Measurements from ENCODE around the gene KLHL3. TPM values are rescaled to one million over a fixed set of nuclear protein-coding genes. Genes with fewer than 3 reads are reported as not detected.

Gene KLHL3
- total and polyA plus RNA-seq, 5 experiments from 2014 or later = 2.7 to 37.2 (median 8.1) TPM

- Mint-ChIP-seq H3K27me3 (no peaks in the 10 kb centered on the region), H3K27ac (peak overlapping the region in 5 of 10 donors; percentile 41 to 69 (median 57)), H3K4me3 (no peak overlapping the region), H3K9me3 (no peaks in the 10 kb centered on the region), H3K4me1 (peaks cover 0 to 7% (median 0%) of the 10 kb centered on the region in 4 donors), H3K36me3 (peaks cover 5 to 63% (median 15%) of the 10 kb centered on the region in 3 donors)
- POLR2A ChIA-PET = interaction anchor here (0.6 to 1.2 kb wide), 3 partner anchors 18 to 77 kb away, joined by 3 to 5 read pairs (median 4); partner anchors contain the start of gene HNRNPA0
- ATAC-seq (no peak), DNase-seq (no peak)
Observed at GRCh38 chr5:137679195-137679594, 56.7 kb downstream of the KLHL3 start.

DNA sequence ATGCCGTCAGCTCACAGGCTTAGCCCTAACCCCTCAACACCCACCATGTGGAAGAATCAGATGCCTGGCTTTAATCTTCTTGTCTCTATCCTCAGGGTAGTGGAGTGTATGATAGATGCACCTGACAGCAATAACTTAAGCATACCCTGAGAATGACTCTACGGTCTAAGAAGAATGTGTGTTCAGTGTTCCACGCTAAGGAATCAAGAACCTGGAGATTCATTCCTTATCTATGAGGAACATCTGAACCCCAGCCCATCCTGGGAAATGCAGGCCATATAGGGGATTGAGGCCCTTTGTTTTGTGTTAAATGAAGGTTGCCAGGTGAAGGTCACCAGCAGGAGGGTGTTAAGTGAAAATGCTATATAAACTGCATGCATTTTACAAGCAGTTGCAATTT lies 63.0 kb downstream of the KLHL3 start:
- H3K4me1 Mint-ChIP-seq = peaks cover 0 to 4% (median 0%) of the 10 kb centered on the region in 4 donors
- H3K4me3 Mint-ChIP-seq = no peak overlapping the region
- H3K27me3 Mint-ChIP-seq = no peaks in the 10 kb centered on the region
- peak overlapping the region in 2 of 10 donors; percentile 28 to 40 for H3K27ac Mint-ChIP-seq
- peaks cover 0 to 61% (median 17%) of the 10 kb centered on the region in 3 donors for H3K36me3 Mint-ChIP-seq
- no peaks in the 10 kb centered on the region for H3K9me3 Mint-ChIP-seq
- DNase-seq (no peak), ATAC-seq (no peak)
- POLR2A ChIA-PET = no interaction called here

- Mint-ChIP-seq H3K4me1 (peaks cover 0 to 6% (median 2%) of the 10 kb centered on the region in 4 donors), H3K27me3 (no peaks in the 10 kb centered on the region), H3K9me3 (no peaks in the 10 kb centered on the region), H3K36me3 (peaks cover 0 to 53% (median 11%) of the 10 kb centered on the region in 3 donors), H3K4me3 (no peak overlapping the region), H3K27ac (no peak overlapping the region)
- POLR2A ChIA-PET = interaction anchor here (0.7 kb wide), 1 partner anchor 37 kb away, joined by 3 read pairs; no protein-coding TSS in a partner anchor
- DNase-seq (no peak), ATAC-seq (no peak)
Observed at GRCh38 chr5:137672001-137672400, 63.9 kb downstream of the KLHL3 start.

- no peaks in the 10 kb centered on the region for H3K27me3 Mint-ChIP-seq
- ATAC-seq (no peak), DNase-seq (no peak)
- peaks cover 10 to 18% (median 16%) of the 10 kb centered on the region in 4 donors for H3K4me1 Mint-ChIP-seq
- peaks cover 0 to 36% (median 11%) of the 10 kb centered on the region in 3 donors for H3K36me3 Mint-ChIP-seq
- no peaks in the 10 kb centered on the region for H3K9me3 Mint-ChIP-seq
- H3K27ac Mint-ChIP-seq = peak overlapping the region in 2 of 10 donors; percentile 17 to 39
- no peak overlapping the region for H3K4me3 Mint-ChIP-seq
- POLR2A ChIA-PET = no interaction called here
Observed at GRCh38 chr5:137669811-137670210, 66.1 kb downstream of the KLHL3 start.

DNA sequence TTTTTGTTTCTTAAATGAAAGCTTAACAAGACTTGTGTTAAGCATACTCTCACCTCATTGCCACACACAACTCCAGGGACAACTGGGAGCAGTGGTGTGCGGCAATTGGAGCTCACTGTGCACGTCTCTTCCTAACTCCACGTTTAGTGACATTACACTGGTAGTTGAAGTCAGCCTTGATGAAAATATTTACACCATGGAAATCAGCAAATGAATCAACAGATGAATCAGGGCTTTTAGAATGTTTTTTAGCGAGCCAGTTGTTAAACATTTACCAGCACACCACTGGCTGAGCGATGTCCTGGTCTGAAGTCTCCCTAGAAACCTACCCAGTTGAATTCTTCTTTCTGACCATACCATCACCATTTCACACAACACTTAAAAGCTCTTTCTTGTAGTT lies 67.3 kb downstream of the KLHL3 start:
- H3K27me3 Mint-ChIP-seq = no peaks in the 10 kb centered on the region
- H3K27ac Mint-ChIP-seq = peak overlapping the region in 6 of 10 donors; percentile 13 to 56 (median 34)
- POLR2A ChIA-PET = no interaction called here
- no peaks in the 10 kb centered on the region for H3K9me3 Mint-ChIP-seq
- ATAC-seq = no peak
- peak overlapping the region in 1 of 10 donors; percentile 36 for H3K4me3 Mint-ChIP-seq
- H3K36me3 Mint-ChIP-seq = peaks cover 0 to 33% (median 11%) of the 10 kb centered on the region in 3 donors
- peaks cover 10 to 18% (median 16%) of the 10 kb centered on the region in 4 donors for H3K4me1 Mint-ChIP-seq
- DNase-seq = no peak

DNA sequence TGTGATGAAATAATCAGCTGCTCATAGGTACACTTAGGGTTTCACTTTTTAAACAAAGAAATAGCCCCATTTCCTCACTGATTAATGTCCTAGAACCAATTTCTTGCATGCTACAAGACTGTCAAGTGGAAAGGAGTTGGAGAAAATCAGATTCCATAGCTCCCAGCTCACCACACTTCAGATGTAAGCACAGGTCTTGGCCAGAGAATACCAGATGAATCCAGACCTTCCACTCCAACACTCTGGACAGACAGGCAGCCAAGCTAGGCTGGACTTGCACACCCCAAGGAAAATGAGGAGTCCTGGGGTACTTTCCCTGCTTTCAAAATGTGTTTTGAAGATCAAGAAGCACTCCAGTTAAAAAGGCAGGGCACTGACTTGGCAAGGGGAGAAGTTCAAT lies 68.5 kb downstream of the KLHL3 start:
- ATAC-seq = no peak
- POLR2A ChIA-PET = interaction anchor here (0.6 to 2.8 kb wide), 3 partner anchors 68 to 86 kb away, joined by 5 to 21 read pairs (median 16); partner anchors contain the start of genes HNRNPA0 and KLHL3

GRCh38 chr5:137666901-137667300 lies 69.0 kb downstream of the KLHL3 start:
- Mint-ChIP-seq H3K36me3 (peaks cover 0 to 32% (median 11%) of the 10 kb centered on the region in 3 donors), H3K9me3 (no peaks in the 10 kb centered on the region), H3K27ac (peak overlapping the region in 7 of 10 donors; percentile 12 to 89 (median 73)), H3K4me3 (peak overlapping the region in 4 of 10 donors; percentile 12 to 61 (median 28)), H3K4me1 (peaks cover 12 to 18% (median 16%) of the 10 kb centered on the region in 4 donors), H3K27me3 (no peaks in the 10 kb centered on the region)
- no peak for DNase-seq
- POLR2A ChIA-PET = interaction anchor here (0.6 to 2.8 kb wide), 7 partner anchors 26 to 87 kb away, joined by 3 to 21 read pairs (median 5); partner anchors contain the start of genes HNRNPA0 and KLHL3
- no peak for ATAC-seq

More for the DNA sequence above, 68.5 kb downstream of the KLHL3 start:
- no peak overlapping the region for H3K4me3 Mint-ChIP-seq
- no peaks in the 10 kb centered on the region for H3K9me3 Mint-ChIP-seq
- no peaks in the 10 kb centered on the region for H3K27me3 Mint-ChIP-seq
- peak overlapping the region in 4 of 10 donors; percentile 23 to 81 (median 48) for H3K27ac Mint-ChIP-seq
- peaks cover 0 to 35% (median 11%) of the 10 kb centered on the region in 3 donors for H3K36me3 Mint-ChIP-seq
- no peak for DNase-seq
- peaks cover 12 to 18% (median 16%) of the 10 kb centered on the region in 4 donors for H3K4me1 Mint-ChIP-seq

DNA sequence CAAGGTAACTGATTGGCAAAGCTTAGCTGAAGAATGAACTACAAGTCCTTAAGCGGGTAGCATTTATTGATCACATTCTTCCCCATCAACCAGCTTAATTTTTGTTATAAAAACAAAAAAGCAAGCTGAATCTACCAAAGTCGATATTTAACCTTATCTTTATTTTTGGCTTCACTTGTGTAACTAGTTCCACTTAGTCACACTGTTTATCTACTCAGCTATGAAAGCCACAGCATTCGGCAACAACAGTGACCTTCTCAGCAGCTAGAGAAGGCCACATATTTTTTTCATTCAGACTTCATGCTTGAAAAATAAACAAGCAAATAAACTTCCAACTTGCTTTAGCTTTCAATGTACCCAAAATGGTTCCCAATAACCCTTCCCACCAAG lies 69.4 kb downstream of the KLHL3 start:
- Mint-ChIP-seq H3K4me1 (peaks cover 12 to 19% (median 18%) of the 10 kb centered on the region in 4 donors), H3K36me3 (peaks cover 0 to 31% (median 9%) of the 10 kb centered on the region in 3 donors), H3K9me3 (no peaks in the 10 kb centered on the region), H3K4me3 (peak overlapping the region in 6 of 10 donors; percentile 14 to 61 (median 26)), H3K27me3 (no peaks in the 10 kb centered on the region), H3K27ac (peak overlapping the region; percentile 12 to 89 (median 62))
- DNase-seq (no peak), ATAC-seq (peak in 1 of 2 donors; percentile 14)
- POLR2A ChIA-PET = interaction anchor here (0.5 to 2.8 kb wide), 8 partner anchors 17 to 511 kb away, joined by 3 to 21 read pairs (median 4); partner anchors contain the start of genes HNRNPA0 and KLHL3

- Mint-ChIP-seq H3K27me3 (no peaks in the 10 kb centered on the region), H3K4me1 (peaks cover 12 to 19% (median 18%) of the 10 kb centered on the region in 4 donors), H3K9me3 (no peaks in the 10 kb centered on the region), H3K27ac (peak overlapping the region; percentile 12 to 89 (median 68)), H3K4me3 (peak overlapping the region in 5 of 10 donors; percentile 14 to 61 (median 21)), H3K36me3 (peaks cover 0 to 31% (median 3%) of the 10 kb centered on the region in 3 donors)
- ATAC-seq = peak; percentile 100
- POLR2A ChIA-PET = interaction anchor here (0.5 to 2.8 kb wide), 8 partner anchors 18 to 511 kb away, joined by 3 to 21 read pairs (median 4); partner anchors contain the start of genes HNRNPA0 and KLHL3
- DNase-seq = peak; percentile 18 to 71 (median 37)
Observed at GRCh38 chr5:137665678-137666460, 70.0 kb downstream of the KLHL3 start.

- ATAC-seq (peak; percentile 88 to 97), DNase-seq (peak; percentile 38 to 86 (median 66))
- Mint-ChIP-seq H3K4me1 (peaks cover 7 to 12% (median 11%) of the 10 kb centered on the region in 4 donors), H3K4me3 (no peak overlapping the region), H3K27ac (peak overlapping the region in 2 of 10 donors; percentile 25 to 57), H3K36me3 (peaks cover 0 to 62% (median 12%) of the 10 kb centered on the region in 3 donors), H3K27me3 (no peaks in the 10 kb centered on the region), H3K9me3 (no peaks in the 10 kb centered on the region)
- POLR2A ChIA-PET = interaction anchor here (1.1 to 3.6 kb wide), 8 partner anchors 33 to 95 kb away, joined by 3 to 27 read pairs (median 8); partner anchors contain the start of genes HNRNPA0 and KLHL3
Observed at GRCh38 chr5:137660349-137660817, 75.5 kb downstream of the KLHL3 start.

- POLR2A ChIA-PET = interaction anchor here (0.6 to 1.3 kb wide), 3 partner anchors 39 to 94 kb away, joined by 3 to 7 read pairs (median 3); no protein-coding TSS in a partner anchor
Observed at GRCh38 chr5:137659209-137659608, 76.7 kb downstream of the KLHL3 start.

GRCh38 chr5:137658324-137658723 lies 77.6 kb downstream of the KLHL3 start:
- Mint-ChIP-seq H3K4me3 (no peak overlapping the region), H3K4me1 (peaks cover 7 to 11% (median 10%) of the 10 kb centered on the region in 4 donors), H3K27ac (peak overlapping the region in 2 of 10 donors; percentile 9 to 12), H3K36me3 (peaks cover 0 to 79% (median 18%) of the 10 kb centered on the region in 3 donors), H3K9me3 (no peaks in the 10 kb centered on the region), H3K27me3 (no peaks in the 10 kb centered on the region)
- no peak for DNase-seq
- no peak for ATAC-seq
- POLR2A ChIA-PET = interaction anchor here (1.2 to 1.3 kb wide), 2 partner anchors 40 to 95 kb away, joined by 3 to 7 read pairs; no protein-coding TSS in a partner anchor

More at GRCh38 chr5:137659209-137659608, 76.7 kb downstream of the KLHL3 start:
- ATAC-seq = no peak
- Mint-ChIP-seq H3K4me1 (peaks cover 7 to 11% (median 10%) of the 10 kb centered on the region in 4 donors), H3K27ac (no peak overlapping the region), H3K4me3 (no peak overlapping the region), H3K36me3 (peaks cover 0 to 74% (median 16%) of the 10 kb centered on the region in 3 donors), H3K9me3 (no peaks in the 10 kb centered on the region), H3K27me3 (no peaks in the 10 kb centered on the region)
- no peak for DNase-seq

All from naive thymus-derived CD8-positive, alpha-beta T cell (primary cell).